B cell (primary cell): ENCODE data around the gene FAM118A. TPM values are rescaled to one million over a fixed set of nuclear protein-coding genes. Genes with fewer than 3 reads are reported as not detected.

Source experiments
- ATAC-seq: fragments of 200-7000 bp; cut with Tn5 transposase; one replicate; pipeline ENCODE4 v1.10.0; 2021; ENCODE audit warnings: low read depth, mild to moderate bottlenecking, moderate number of reproducible peaks, moderate library complexity
- CTCF ChIA-PET: fragments of 350-600 bp; sonication (Branson Sonifier 250); formaldehyde crosslinking; loops from one replicate; lab custom pipeline; 2021; ENCODE audit warnings: antibody characterized with exemption, inconsistent platforms; lab: Charles Lee
- POLR2A ChIA-PET: fragments of 350-600 bp; sonication (Branson Sonifier 250); formaldehyde crosslinking; loops from one replicate; lab custom pipeline; 2021; ENCODE audit warnings: antibody characterized with exemption; lab: Charles Lee
- DNase-seq: peaks from one replicate; pipeline ENCODE4 v3.0.0; 2013
- H2AFZ ChIP-seq: 2 replicates; pipeline ENCODE4 v1.6.1; 2012; ENCODE audit warnings: mild to moderate bottlenecking, low read depth, low read length; ENCODE audit not compliant: insufficient read depth, poor library complexity, severe bottlenecking
- H3K27ac ChIP-seq, 2 donors: 1 replicate in 1 of 2; 2 replicates in 1 of 2; pipeline ENCODE4 v1.5.1; 2012 to 2013; ENCODE audit warnings: low read length in 2 of 2, mild to moderate bottlenecking in 2 of 2, moderate library complexity in 1 of 2
- H3K27me3 ChIP-seq, 4 experiments: fragments of 200-600 bp in 1 of 4; sonication (generic) in 1 of 4; replicated peaks in 1 of 4; 1 replicate in 2 of 4; 2 replicates in 2 of 4; pipeline versions ENCODE4 v1.6.1 to v1.7.0; 2013 to 2016; ENCODE audit warnings: low read length in 3 of 4, mild to moderate bottlenecking in 2 of 4, mixed read lengths in 1 of 4, moderate library complexity in 1 of 4; ENCODE audit not compliant: insufficient read depth in 4 of 4, control insufficient read depth in 3 of 4; ENCODE audit errors: control extremely low read depth in 1 of 4
- H3K36me3 ChIP-seq, 2 experiments: replicated peaks in 1 of 2; 1 replicate in 1 of 2; 2 replicates in 1 of 2; pipeline versions ENCODE4 v1.6.1 to v1.7.1; 2013; ENCODE audit warnings: low read length in 1 of 2; ENCODE audit not compliant: insufficient read depth in 2 of 2, control insufficient read depth in 1 of 2; ENCODE audit errors: control extremely low read depth in 1 of 2, extremely low read depth in 1 of 2
- H3K4me1 ChIP-seq, 2 donors: fragments of 200-600 bp in 1 of 2; sonication (generic) in 1 of 2; 1 replicate in 1 of 2; 2 replicates in 1 of 2; pipeline versions ENCODE4 v1.5.1 to v1.6.1; 2013 to 2017; ENCODE audit warnings: low read length in 2 of 2; ENCODE audit not compliant: control insufficient read depth in 2 of 2, insufficient read depth in 2 of 2
- H3K4me2 ChIP-seq: replicated peaks from 2 replicates; pipeline ENCODE3; 2012; ENCODE audit warnings: mild to moderate bottlenecking, low read depth, low read length; ENCODE audit not compliant: poor library complexity, severe bottlenecking
- H3K4me3 ChIP-seq, 5 experiments: fragments of 200-600 bp in 1 of 5; sonication (generic) in 1 of 5; 1 replicate in 3 of 5; 2 replicates in 2 of 5; pipeline versions ENCODE4 v1.5.1 to v1.7.0; 2011 to 2016; ENCODE audit warnings: low read length in 4 of 5, mild to moderate bottlenecking in 4 of 5, low read depth in 2 of 5, control low read depth in 1 of 5, moderate library complexity in 1 of 5; ENCODE audit not compliant: insufficient read depth in 1 of 5; ENCODE audit errors: control extremely low read depth in 1 of 5, extremely low read depth in 1 of 5
- H3K79me2 ChIP-seq: fragments of 200-600 bp; sonication (generic); one replicate; pipeline ENCODE4 v1.6.0; 2016; ENCODE audit warnings: low read length; ENCODE audit not compliant: control insufficient read depth, insufficient read depth
- H3K9ac ChIP-seq: fragments of 200-600 bp; sonication (generic); 2 replicates; pipeline ENCODE4 v1.6.1; 2017; ENCODE audit warnings: mild to moderate bottlenecking, low read length, moderate library complexity
- H3K9me3 ChIP-seq, 3 donors: one replicate each; pipeline versions ENCODE4 v1.6.1 to v1.7.1; 2013; ENCODE audit warnings: low read length in 2 of 3; ENCODE audit not compliant: control insufficient read depth in 2 of 3, insufficient read depth in 1 of 3; ENCODE audit errors: control extremely low read depth in 1 of 3
- H4K20me1 ChIP-seq: 2 replicates; pipeline ENCODE4 v1.6.0; 2012; ENCODE audit warnings: mild to moderate bottlenecking, low read length; ENCODE audit not compliant: insufficient read depth, control insufficient read depth, poor library complexity, severe bottlenecking
- H3K27ac Mint-ChIP-seq: one replicate; pipeline ENCODE4 v1.8.0; 2021; ENCODE audit warnings: mixed read lengths
- H3K27me3 Mint-ChIP-seq: one replicate; pipeline ENCODE4 v1.8.0; 2021; ENCODE audit warnings: mixed read lengths
- H3K4me1 Mint-ChIP-seq: one replicate; pipeline ENCODE4 v1.8.0; 2021; ENCODE audit warnings: mixed read lengths
- H3K4me3 Mint-ChIP-seq: one replicate; pipeline ENCODE4 v1.8.0; 2021; ENCODE audit warnings: mixed read lengths
- H3K9me3 Mint-ChIP-seq: one replicate; pipeline ENCODE4 v1.8.0; 2022; ENCODE audit warnings: mixed read lengths; ENCODE audit not compliant: insufficient read depth
- EZH2 ChIP-seq: IDR thresholded peaks from 2 replicates; pipeline ENCODE4 v1.6.1; 2012; ENCODE audit warnings: borderline replicate concordance, low read depth, mild to moderate bottlenecking, moderate library complexity, low read length; ENCODE audit not compliant: insufficient read depth, poor library complexity, severe bottlenecking
- WGBS: methylation state at CpG from one replicate; pipeline ENCODE4 v1.1.5; 2013; ENCODE audit warnings: missing lambda C conversion rate; ENCODE audit not compliant: insufficient coverage; 5-methylcytosine and 5-hydroxymethylcytosine counted together
- intact Hi-C: fragments of 100-400 bp; cut with micrococcal nuclease; formaldehyde crosslinking; loops from one replicate; pipeline ENCODE4 v1.10.0; 2022
- polyA plus RNA-seq: library from polyadenylated mRNA; depleted of rRNA; stranded (reverse); fragments of >200 nt; gene quantifications from 2 replicates; pipeline ENCODE4 v1.2.3, GENCODE V29; 2012
- total RNA-seq, 2 donors: library from RNA; stranded (reverse); fragments of 120-200 nt in 1 of 2; gene quantifications; 1 replicate in 1 of 2; 2 replicates in 1 of 2; pipeline versions ENCODE4 v1.2.3 to v1.2.4, GENCODE V29; 2013 to 2022
- TF ChIP-seq, protein P1 (sequence below): fragments of 200-600 bp; IDR thresholded peaks from one replicate; pipeline ENCODE4 v1.8.0; 2022; ENCODE audit warnings: antibody characterized with exemption, mild to moderate bottlenecking

FAM118A gene
- total and polyA plus RNA-seq, 2 donors (not counting 1 experiment from before 2014, with no cell fraction given) = 66.5 to 216 TPM

DNA sequence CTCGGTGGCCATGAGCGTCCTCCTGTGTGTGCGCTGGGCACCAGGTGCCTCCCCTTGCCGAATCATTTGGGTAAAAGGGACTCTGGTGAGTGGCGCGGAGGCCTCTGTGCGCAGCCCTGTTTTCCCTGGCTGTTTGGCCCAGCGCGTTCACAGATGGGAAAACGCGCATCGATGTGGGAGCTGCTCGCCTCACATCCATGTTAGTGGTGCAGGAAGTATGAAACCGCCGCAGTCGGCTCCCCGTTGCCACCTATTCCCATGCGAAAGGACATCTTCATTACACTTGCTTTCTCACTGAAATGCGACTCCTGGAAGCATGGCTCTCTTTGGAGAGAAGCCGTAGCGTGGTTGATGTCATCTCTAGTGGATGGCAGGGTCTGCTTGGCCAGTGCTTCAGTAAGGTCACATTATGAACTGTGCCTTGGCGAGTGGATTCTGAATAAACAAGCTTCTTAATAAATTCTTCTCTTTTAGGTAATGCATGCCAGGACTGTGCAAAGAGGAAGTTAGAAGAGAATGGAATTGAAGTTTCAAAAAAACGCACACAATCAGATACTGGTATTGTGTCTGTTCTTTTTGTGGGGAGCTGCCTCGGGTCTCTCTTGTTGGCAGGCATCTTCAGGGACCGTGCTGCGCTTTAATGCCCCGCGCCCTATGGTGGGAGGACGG is 26.3 kb downstream of the FAM118A start:
- Mint-ChIP-seq H3K27me3 (no peaks in the 10 kb centered on the region), H3K4me3 (no peak overlapping the region), H3K9me3 (no peaks in the 10 kb centered on the region), H3K4me1 (no peaks in the 10 kb centered on the region), H3K27ac (no peak overlapping the region)
- TF ChIP-seq EZH2 = no peak
- TF ChIP-seq, protein P1, sequence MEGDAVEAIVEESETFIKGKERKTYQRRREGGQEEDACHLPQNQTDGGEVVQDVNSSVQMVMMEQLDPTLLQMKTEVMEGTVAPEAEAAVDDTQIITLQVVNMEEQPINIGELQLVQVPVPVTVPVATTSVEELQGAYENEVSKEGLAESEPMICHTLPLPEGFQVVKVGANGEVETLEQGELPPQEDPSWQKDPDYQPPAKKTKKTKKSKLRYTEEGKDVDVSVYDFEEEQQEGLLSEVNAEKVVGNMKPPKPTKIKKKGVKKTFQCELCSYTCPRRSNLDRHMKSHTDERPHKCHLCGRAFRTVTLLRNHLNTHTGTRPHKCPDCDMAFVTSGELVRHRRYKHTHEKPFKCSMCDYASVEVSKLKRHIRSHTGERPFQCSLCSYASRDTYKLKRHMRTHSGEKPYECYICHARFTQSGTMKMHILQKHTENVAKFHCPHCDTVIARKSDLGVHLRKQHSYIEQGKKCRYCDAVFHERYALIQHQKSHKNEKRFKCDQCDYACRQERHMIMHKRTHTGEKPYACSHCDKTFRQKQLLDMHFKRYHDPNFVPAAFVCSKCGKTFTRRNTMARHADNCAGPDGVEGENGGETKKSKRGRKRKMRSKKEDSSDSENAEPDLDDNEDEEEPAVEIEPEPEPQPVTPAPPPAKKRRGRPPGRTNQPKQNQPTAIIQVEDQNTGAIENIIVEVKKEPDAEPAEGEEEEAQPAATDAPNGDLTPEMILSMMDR = no peak
- no peaks in the 10 kb centered on the region for H3K9me3 ChIP-seq
- peaks cover 0 to 60% of the 10 kb centered on the region in 2 experiments for H3K36me3 ChIP-seq
- H3K4me1 ChIP-seq = no peaks in the 10 kb centered on the region
- H3K4me3 ChIP-seq = no peak overlapping the region
- H4K20me1 ChIP-seq = no peaks in the 10 kb centered on the region
- no peak overlapping the region for H3K9ac ChIP-seq
- no peak overlapping the region for H2AFZ ChIP-seq
- intact Hi-C loops = no loop called here
- H3K79me2 ChIP-seq = no peaks in the 10 kb centered on the region
- H3K4me2 ChIP-seq = no peak overlapping the region
- no peak for ATAC-seq
- ChIA-PET POLR2A (no interaction called here), CTCF (interaction anchor here (0.5 kb wide), 1 partner anchor 492 kb away, joined by 3 read pairs; no protein-coding TSS in a partner anchor)
- H3K27ac ChIP-seq = no peak overlapping the region
- 90% methylated on average over 23 of the region's 29 CpGs for WGBS
- DNase-seq = no peak
- H3K27me3 ChIP-seq = no peaks in the 10 kb centered on the region

DNA sequence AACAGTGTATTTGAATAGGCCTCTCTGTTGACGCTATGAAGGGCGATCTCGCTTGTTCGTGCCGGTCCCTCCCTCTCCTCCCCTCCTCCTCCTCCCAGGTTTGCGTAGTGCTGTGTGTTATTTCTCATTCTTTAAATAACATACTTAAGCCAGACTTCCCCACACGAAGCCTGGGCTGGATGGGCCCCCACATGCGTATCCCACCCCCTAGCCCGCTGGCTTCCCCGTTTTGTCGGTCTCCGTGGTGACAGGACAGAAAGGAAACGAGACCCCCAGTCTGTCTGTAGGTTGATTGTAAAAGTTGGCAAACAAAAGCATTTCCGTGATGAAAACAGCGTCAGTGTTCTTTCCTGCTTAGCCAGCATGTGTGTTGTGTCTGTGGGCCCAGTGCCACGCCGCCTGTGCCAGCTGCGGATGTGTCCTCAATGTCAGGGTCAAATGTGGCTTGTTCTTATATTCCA is 27.3 kb downstream of the FAM118A start:
- ChIA-PET POLR2A (no interaction called here), CTCF (no interaction called here)
- Histone ChIP-seq H2AFZ (no peak overlapping the region), H3K36me3 (peaks cover under 1 to 60% of the 10 kb centered on the region in 2 experiments), H3K9me3 (no peaks in the 10 kb centered on the region), H3K4me1 (no peaks in the 10 kb centered on the region), H3K4me3 (no peak overlapping the region), H3K9ac (no peak overlapping the region), H3K79me2 (no peaks in the 10 kb centered on the region), H4K20me1 (no peaks in the 10 kb centered on the region), H3K27ac (no peak overlapping the region), H3K27me3 (no peaks in the 10 kb centered on the region), H3K4me2 (no peak overlapping the region)
- no peak for DNase-seq
- WGBS = 60% methylated on average over 4 of the region's 18 CpGs
- H3K27ac Mint-ChIP-seq = no peak overlapping the region
- H3K9me3 Mint-ChIP-seq = no peaks in the 10 kb centered on the region
- no peak overlapping the region for H3K4me3 Mint-ChIP-seq
- no peak for ATAC-seq
- H3K4me1 Mint-ChIP-seq = no peaks in the 10 kb centered on the region
- no peaks in the 10 kb centered on the region for H3K27me3 Mint-ChIP-seq
- intact Hi-C loops = no loop called here
- no peak for TF ChIP-seq EZH2
- TF ChIP-seq, protein P1 = no peak
